ENCODE data around the gene GRIK1. TPM values are rescaled to one million over a fixed set of nuclear protein-coding genes. Genes with fewer than 3 reads are reported as not detected.

The GRIK1 gene
- total and polyA plus RNA-seq, 2 donors (not counting 1 experiment from before 2014, with no cell fraction given), result not detected

DNA sequence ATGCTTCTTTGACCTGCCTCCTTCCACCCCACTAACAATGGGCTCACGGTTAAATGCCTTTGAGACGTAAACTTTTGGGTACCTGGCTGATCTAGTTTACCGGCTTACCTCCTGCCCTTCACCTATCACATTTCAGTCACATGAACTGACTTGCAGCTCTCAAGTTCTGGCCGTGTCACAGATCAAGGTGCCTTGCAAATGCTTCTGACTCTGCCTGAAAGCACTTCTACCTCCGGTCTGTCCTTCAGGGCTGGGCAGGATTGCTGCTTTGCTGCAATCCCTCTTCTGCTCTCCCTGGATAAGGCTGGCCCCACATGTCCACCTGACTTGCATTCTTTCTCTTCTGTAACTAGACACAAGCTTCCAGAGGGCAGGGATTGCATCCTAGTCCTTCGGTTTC, 69.0 kb downstream of the GRIK1 start:
- Histone ChIP-seq H3K4me3 (ENCODE audit: control extremely low read depth in 1 of 5, extremely low read depth in 1 of 5, insufficient read depth in 1 of 5, low read depth in 2 of 5, low read length in 4 of 5) (no peak overlapping the region), H3K4me1 (ENCODE audit: control insufficient read depth in 2 of 2, insufficient read depth in 2 of 2, low read length in 2 of 2) (no peaks in the 10 kb centered on the region), H3K4me2 (replicated peaks; ENCODE audit: low read depth, low read length, poor library complexity, severe bottlenecking) (no peak overlapping the region), H3K36me3 (replicated peaks in 1 of 2; ENCODE audit: control extremely low read depth in 1 of 2, control insufficient read depth in 1 of 2, extremely low read depth in 1 of 2, insufficient read depth in 2 of 2, low read length in 1 of 2) (no peaks in the 10 kb centered on the region), H3K27me3 (replicated peaks in 1 of 4; ENCODE audit: control extremely low read depth in 1 of 4, control insufficient read depth in 3 of 4, insufficient read depth in 4 of 4, low read length in 3 of 4) (no peaks in the 10 kb centered on the region), H3K27ac (ENCODE audit: low read length in 2 of 2) (no peak overlapping the region), H2AFZ (ENCODE audit: insufficient read depth, low read depth, low read length, poor library complexity, severe bottlenecking) (no peak overlapping the region), H4K20me1 (ENCODE audit: control insufficient read depth, insufficient read depth, low read length, poor library complexity, severe bottlenecking) (no peaks in the 10 kb centered on the region), H3K79me2 (ENCODE audit: control insufficient read depth, insufficient read depth, low read length) (no peaks in the 10 kb centered on the region), H3K9ac (ENCODE audit: low read length) (no peak overlapping the region), H3K9me3 (ENCODE audit: control extremely low read depth in 1 of 3, control insufficient read depth in 2 of 3, insufficient read depth in 1 of 3, low read length in 2 of 3) (peaks cover 0 to 1% (median 0%) of the 10 kb centered on the region in 3 donors)
- H3K9me3 Mint-ChIP-seq (ENCODE audit: insufficient read depth), result no peaks in the 10 kb centered on the region
- DNase-seq, result no peak
- POLR2A ChIA-PET, result no interaction called here
- no peak overlapping the region for H3K4me3 Mint-ChIP-seq
- TF ChIP-seq, protein P1, sequence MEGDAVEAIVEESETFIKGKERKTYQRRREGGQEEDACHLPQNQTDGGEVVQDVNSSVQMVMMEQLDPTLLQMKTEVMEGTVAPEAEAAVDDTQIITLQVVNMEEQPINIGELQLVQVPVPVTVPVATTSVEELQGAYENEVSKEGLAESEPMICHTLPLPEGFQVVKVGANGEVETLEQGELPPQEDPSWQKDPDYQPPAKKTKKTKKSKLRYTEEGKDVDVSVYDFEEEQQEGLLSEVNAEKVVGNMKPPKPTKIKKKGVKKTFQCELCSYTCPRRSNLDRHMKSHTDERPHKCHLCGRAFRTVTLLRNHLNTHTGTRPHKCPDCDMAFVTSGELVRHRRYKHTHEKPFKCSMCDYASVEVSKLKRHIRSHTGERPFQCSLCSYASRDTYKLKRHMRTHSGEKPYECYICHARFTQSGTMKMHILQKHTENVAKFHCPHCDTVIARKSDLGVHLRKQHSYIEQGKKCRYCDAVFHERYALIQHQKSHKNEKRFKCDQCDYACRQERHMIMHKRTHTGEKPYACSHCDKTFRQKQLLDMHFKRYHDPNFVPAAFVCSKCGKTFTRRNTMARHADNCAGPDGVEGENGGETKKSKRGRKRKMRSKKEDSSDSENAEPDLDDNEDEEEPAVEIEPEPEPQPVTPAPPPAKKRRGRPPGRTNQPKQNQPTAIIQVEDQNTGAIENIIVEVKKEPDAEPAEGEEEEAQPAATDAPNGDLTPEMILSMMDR (IDR thresholded peaks at IDR 0.05), result no peak
- TF ChIP-seq EZH2 (IDR thresholded peaks at IDR 0.05; ENCODE audit: borderline replicate concordance, insufficient read depth, low read depth, low read length, poor library complexity, severe bottlenecking), result no peak
- 95% methylated on average over 5 of the region's 6 CpGs for WGBS (ENCODE audit: insufficient coverage)
- intact Hi-C loops (cut with micrococcal nuclease), result no loop called here
- CTCF ChIA-PET, result interaction anchor here (0.7 kb wide), 1 partner anchor 825 kb away, joined by 3 read pairs; no protein-coding TSS in a partner anchor
- no peak overlapping the region for H3K27ac Mint-ChIP-seq
- ATAC-seq (ENCODE audit: low read depth), result no peak
- H3K4me1 Mint-ChIP-seq, result no peaks in the 10 kb centered on the region
- H3K27me3 Mint-ChIP-seq, result peaks cover 7% of the 10 kb centered on the region

DNA sequence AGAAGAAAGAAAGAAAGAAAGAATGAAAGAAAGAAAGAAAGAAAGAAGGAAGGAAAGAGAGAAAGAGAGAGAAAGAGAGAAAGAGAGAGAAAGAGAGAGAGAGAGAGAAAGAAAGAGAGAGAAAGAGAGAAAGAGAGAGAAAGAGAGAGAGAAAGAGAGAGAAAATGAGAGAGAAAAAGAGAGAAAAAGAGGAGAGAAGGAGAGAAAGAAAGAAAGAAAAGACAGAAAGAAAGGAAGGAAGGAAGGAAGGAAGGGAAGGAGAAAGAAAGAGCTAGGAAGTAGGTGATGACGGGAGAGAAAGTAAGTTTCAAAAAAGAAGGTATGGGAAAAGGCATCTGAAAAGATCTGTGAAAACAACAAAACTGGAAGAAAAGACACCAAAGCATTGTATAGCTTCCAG, 72.0 kb downstream of the GRIK1 start:
- ChIA-PET POLR2A (no interaction called here), CTCF (no interaction called here)
- Histone ChIP-seq H4K20me1 (ENCODE audit: control insufficient read depth, insufficient read depth, low read length, poor library complexity, severe bottlenecking) (no peaks in the 10 kb centered on the region), H2AFZ (ENCODE audit: insufficient read depth, low read depth, low read length, poor library complexity, severe bottlenecking) (no peak overlapping the region), H3K4me3 (ENCODE audit: control extremely low read depth in 1 of 5, extremely low read depth in 1 of 5, insufficient read depth in 1 of 5, low read depth in 2 of 5, low read length in 4 of 5) (no peak overlapping the region), H3K79me2 (ENCODE audit: control insufficient read depth, insufficient read depth, low read length) (no peaks in the 10 kb centered on the region), H3K27ac (ENCODE audit: low read length in 2 of 2) (no peak overlapping the region), H3K4me2 (replicated peaks; ENCODE audit: low read depth, low read length, poor library complexity, severe bottlenecking) (no peak overlapping the region), H3K9ac (ENCODE audit: low read length) (no peak overlapping the region), H3K9me3 (ENCODE audit: control extremely low read depth in 1 of 3, control insufficient read depth in 2 of 3, insufficient read depth in 1 of 3, low read length in 2 of 3) (peaks cover 0 to 1% (median 0%) of the 10 kb centered on the region in 3 donors), H3K4me1 (ENCODE audit: control insufficient read depth in 2 of 2, insufficient read depth in 2 of 2, low read length in 2 of 2) (no peaks in the 10 kb centered on the region), H3K27me3 (replicated peaks in 1 of 4; ENCODE audit: control extremely low read depth in 1 of 4, control insufficient read depth in 3 of 4, insufficient read depth in 4 of 4, low read length in 3 of 4) (no peaks in the 10 kb centered on the region), H3K36me3 (replicated peaks in 1 of 2; ENCODE audit: control extremely low read depth in 1 of 2, control insufficient read depth in 1 of 2, extremely low read depth in 1 of 2, insufficient read depth in 2 of 2, low read length in 1 of 2) (no peaks in the 10 kb centered on the region)
- peaks cover 6% of the 10 kb centered on the region for H3K27me3 Mint-ChIP-seq
- no peaks in the 10 kb centered on the region for H3K4me1 Mint-ChIP-seq
- no peaks in the 10 kb centered on the region for H3K9me3 Mint-ChIP-seq (ENCODE audit: insufficient read depth)
- no peak for TF ChIP-seq EZH2 (IDR thresholded peaks at IDR 0.05; ENCODE audit: borderline replicate concordance, insufficient read depth, low read depth, low read length, poor library complexity, severe bottlenecking)
- TF ChIP-seq, protein P1 (IDR thresholded peaks at IDR 0.05), result no peak
- intact Hi-C loops (cut with micrococcal nuclease), result no loop called here
- no peak overlapping the region for H3K27ac Mint-ChIP-seq
- no peak for DNase-seq
- ATAC-seq (ENCODE audit: low read depth), result no peak
- H3K4me3 Mint-ChIP-seq, result no peak overlapping the region
- 100% methylated on average over 1 of the region's 1 CpG for WGBS (ENCODE audit: insufficient coverage)
